Stomach smooth muscle (tissue), 2 donors: ENCODE data around the gene ABL1.

Experiments
- H3K27ac ChIP-seq: one replicate; pipeline ENCODE4 v1.7.0; 2013; ENCODE audit warnings: mild to moderate bottlenecking, low read length, inconsistent platforms
- H3K27me3 ChIP-seq, 2 donors: one replicate each; pipeline ENCODE4 v1.7.0; 2013; ENCODE audit warnings: low read length in 2 of 2; ENCODE audit not compliant: insufficient read depth in 2 of 2, control insufficient read depth in 1 of 2
- H3K36me3 ChIP-seq, 2 donors: one replicate each; pipeline ENCODE4 v1.7.0; 2013; ENCODE audit warnings: low read length in 2 of 2; ENCODE audit not compliant: control insufficient read depth in 2 of 2, insufficient read depth in 2 of 2
- H3K4me1 ChIP-seq: one replicate; pipeline ENCODE4 v1.7.0; 2013; ENCODE audit warnings: low read length; ENCODE audit not compliant: control insufficient read depth, insufficient read depth
- H3K4me3 ChIP-seq, 2 donors: one replicate each; pipeline ENCODE4 v1.7.0; 2013; ENCODE audit warnings: low read length in 2 of 2
- H3K9ac ChIP-seq, 2 donors: one replicate each; pipeline ENCODE4 v1.7.0; 2013; ENCODE audit warnings: low read length in 2 of 2, mild to moderate bottlenecking in 1 of 2
- H3K9me3 ChIP-seq, 2 donors: one replicate each; pipeline ENCODE4 v1.7.0; 2013; ENCODE audit warnings: low read length in 2 of 2; ENCODE audit not compliant: control insufficient read depth in 2 of 2
- donor health status: healthy.
- donor health status: Pancreatic carcinoma.

ABL1 gene

DNA sequence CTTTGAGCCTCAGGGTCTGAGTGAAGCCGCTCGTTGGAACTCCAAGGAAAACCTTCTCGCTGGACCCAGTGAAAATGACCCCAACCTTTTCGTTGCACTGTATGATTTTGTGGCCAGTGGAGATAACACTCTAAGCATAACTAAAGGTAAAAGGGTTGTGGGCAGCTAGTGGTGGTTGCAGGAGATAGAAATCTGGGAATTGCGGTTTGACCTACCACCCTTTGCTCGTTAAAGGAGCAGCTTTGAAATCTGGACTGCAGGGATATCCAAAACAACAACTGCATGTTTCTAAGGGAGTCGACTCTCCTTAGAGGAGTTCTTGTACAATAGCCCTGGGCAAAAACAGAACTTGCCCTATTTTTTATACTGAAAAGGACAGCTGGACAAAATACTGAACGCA is 19.0 kb downstream of the ABL1 start:
- no peak overlapping the region for H3K4me3 ChIP-seq
- H3K9me3 ChIP-seq, result no peaks in the 10 kb centered on the region
- no peaks in the 10 kb centered on the region for H3K27me3 ChIP-seq
- no peak overlapping the region for H3K9ac ChIP-seq
- H3K4me1 ChIP-seq, result peaks cover 41% of the 10 kb centered on the region
- peaks cover 24 to 36% of the 10 kb centered on the region in 2 donors for H3K36me3 ChIP-seq
- H3K27ac ChIP-seq, result peak overlapping the region; percentile 46

GRCh38 chr9:130854835-130855234 is 19.8 kb downstream of the ABL1 start:
- H3K9ac ChIP-seq, result no peak overlapping the region

DNA sequence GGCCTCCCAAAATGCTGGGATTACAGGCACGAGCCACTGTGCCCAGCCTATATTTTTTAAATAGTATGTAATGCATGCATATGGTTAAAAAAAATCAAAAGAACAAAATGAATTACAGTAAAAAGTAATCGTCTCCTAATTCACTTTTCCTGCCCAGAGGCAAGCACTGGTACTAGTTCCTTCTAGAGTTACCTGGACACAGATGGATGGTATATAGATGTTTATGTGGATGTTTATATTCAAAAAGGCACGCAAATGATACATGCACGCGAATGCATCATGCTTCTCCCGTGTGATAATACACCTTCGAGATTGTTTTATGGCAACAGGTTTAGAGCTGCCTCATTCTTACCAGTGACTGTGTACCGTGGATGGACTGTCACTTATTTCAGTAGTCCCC is 21.4 kb downstream of the ABL1 start:
- no peak overlapping the region for H3K27ac ChIP-seq
- H3K9ac ChIP-seq, result no peak overlapping the region
- no peaks in the 10 kb centered on the region for H3K27me3 ChIP-seq
- peaks cover 24 to 38% of the 10 kb centered on the region in 2 donors for H3K36me3 ChIP-seq
- no peaks in the 10 kb centered on the region for H3K9me3 ChIP-seq
- H3K4me3 ChIP-seq, result no peak overlapping the region
- H3K4me1 ChIP-seq, result peaks cover 51% of the 10 kb centered on the region

More at GRCh38 chr9:130854835-130855234, 19.8 kb downstream of the ABL1 start:
- no peaks in the 10 kb centered on the region for H3K27me3 ChIP-seq
- H3K4me1 ChIP-seq, result peaks cover 44% of the 10 kb centered on the region
- H3K27ac ChIP-seq, result peak overlapping the region; percentile 25
- no peak overlapping the region for H3K4me3 ChIP-seq
- peaks cover 24 to 36% of the 10 kb centered on the region in 2 donors for H3K36me3 ChIP-seq
- H3K9me3 ChIP-seq, result no peaks in the 10 kb centered on the region

GRCh38 chr9:130857864-130858738 is 23.0 kb downstream of the ABL1 start:
- Histone ChIP-seq H3K27me3 (no peaks in the 10 kb centered on the region), H3K27ac (peak overlapping the region; percentile 67), H3K4me3 (peak overlapping the region in 1 of 2 donors; percentile 29), H3K9ac (peak overlapping the region in 1 of 2 donors; percentile 29), H3K4me1 (peaks cover 60% of the 10 kb centered on the region), H3K36me3 (peaks cover 31 to 43% of the 10 kb centered on the region in 2 donors), H3K9me3 (no peaks in the 10 kb centered on the region)

GRCh38 chr9:130858739-130859705 is 24.0 kb downstream of the ABL1 start:
- Histone ChIP-seq H3K4me1 (peaks cover 68% of the 10 kb centered on the region), H3K27me3 (no peaks in the 10 kb centered on the region), H3K36me3 (peaks cover 31 to 41% of the 10 kb centered on the region in 2 donors), H3K9ac (peak overlapping the region in 1 of 2 donors; percentile 34), H3K4me3 (peak overlapping the region in 1 of 2 donors; percentile 15), H3K9me3 (no peaks in the 10 kb centered on the region), H3K27ac (peak overlapping the region; percentile 67)

- no peaks in the 10 kb centered on the region for H3K27me3 ChIP-seq
- peak overlapping the region; percentile 47 to 71 for H3K9ac ChIP-seq
- H3K36me3 ChIP-seq, result peaks cover 26 to 29% of the 10 kb centered on the region in 2 donors
- H3K4me1 ChIP-seq, result peaks cover 71% of the 10 kb centered on the region
- peak overlapping the region; percentile 28 to 52 for H3K4me3 ChIP-seq
- no peaks in the 10 kb centered on the region for H3K9me3 ChIP-seq
- peak overlapping the region; percentile 88 for H3K27ac ChIP-seq
Observed at GRCh38 chr9:130860458-130861316, 25.6 kb downstream of the ABL1 start.

GRCh38 chr9:130861372-130862180 is 26.5 kb downstream of the ABL1 start:
- Histone ChIP-seq H3K27ac (peak overlapping the region; percentile 88), H3K4me3 (peak overlapping the region in 1 of 2 donors; percentile 47), H3K9me3 (no peaks in the 10 kb centered on the region), H3K4me1 (peaks cover 72% of the 10 kb centered on the region), H3K9ac (peak overlapping the region; percentile 34 to 51), H3K36me3 (peaks cover 21 to 22% of the 10 kb centered on the region in 2 donors), H3K27me3 (no peaks in the 10 kb centered on the region)

GRCh38 chr9:130862217-130862616 is 27.2 kb downstream of the ABL1 start:
- Histone ChIP-seq H3K4me1 (peaks cover 79% of the 10 kb centered on the region), H3K9ac (no peak overlapping the region), H3K36me3 (peaks cover 15 to 21% of the 10 kb centered on the region in 2 donors), H3K27ac (peak overlapping the region; percentile 67), H3K27me3 (no peaks in the 10 kb centered on the region), H3K4me3 (no peak overlapping the region), H3K9me3 (no peaks in the 10 kb centered on the region)

- peaks cover 14 to 21% of the 10 kb centered on the region in 2 donors for H3K36me3 ChIP-seq
- H3K9ac ChIP-seq, result no peak overlapping the region
- no peak overlapping the region for H3K4me3 ChIP-seq
- peaks cover 81% of the 10 kb centered on the region for H3K4me1 ChIP-seq
- no peaks in the 10 kb centered on the region for H3K9me3 ChIP-seq
- H3K27ac ChIP-seq, result peak overlapping the region; percentile 67
- H3K27me3 ChIP-seq, result no peaks in the 10 kb centered on the region
Observed at GRCh38 chr9:130862747-130863146, 27.7 kb downstream of the ABL1 start.
